SU-DHL-6 (cell line): Measurements from ENCODE around the gene CATSPERD.

Experiments used
- EZH2phosphoT487 ChIP-seq: fragments of 200-600 bp; sonication (generic), shearing (Covaris generic); conservative IDR thresholded peaks from 2 replicates; pipeline ENCODE4 v1.6.1; 2018; ENCODE audit warnings: mild to moderate bottlenecking, antibody characterized with exemption, low read length, moderate library complexity, mixed read lengths
- TF ChIP-seq, protein P1 (sequence below): fragments of 200-600 bp; sonication (generic); IDR thresholded peaks from one replicate; pipeline ENCODE4 v1.5.1; 2017; ENCODE audit warnings: antibody characterized with exemption, mild to moderate bottlenecking, low read length, moderate library complexity; ENCODE audit not compliant: insufficient read depth, poor library complexity, severe bottlenecking

GRCh38 chr19:5727453-5728050 lies 7.1 kb downstream of the CATSPERD start:
- TF ChIP-seq, protein P1, sequence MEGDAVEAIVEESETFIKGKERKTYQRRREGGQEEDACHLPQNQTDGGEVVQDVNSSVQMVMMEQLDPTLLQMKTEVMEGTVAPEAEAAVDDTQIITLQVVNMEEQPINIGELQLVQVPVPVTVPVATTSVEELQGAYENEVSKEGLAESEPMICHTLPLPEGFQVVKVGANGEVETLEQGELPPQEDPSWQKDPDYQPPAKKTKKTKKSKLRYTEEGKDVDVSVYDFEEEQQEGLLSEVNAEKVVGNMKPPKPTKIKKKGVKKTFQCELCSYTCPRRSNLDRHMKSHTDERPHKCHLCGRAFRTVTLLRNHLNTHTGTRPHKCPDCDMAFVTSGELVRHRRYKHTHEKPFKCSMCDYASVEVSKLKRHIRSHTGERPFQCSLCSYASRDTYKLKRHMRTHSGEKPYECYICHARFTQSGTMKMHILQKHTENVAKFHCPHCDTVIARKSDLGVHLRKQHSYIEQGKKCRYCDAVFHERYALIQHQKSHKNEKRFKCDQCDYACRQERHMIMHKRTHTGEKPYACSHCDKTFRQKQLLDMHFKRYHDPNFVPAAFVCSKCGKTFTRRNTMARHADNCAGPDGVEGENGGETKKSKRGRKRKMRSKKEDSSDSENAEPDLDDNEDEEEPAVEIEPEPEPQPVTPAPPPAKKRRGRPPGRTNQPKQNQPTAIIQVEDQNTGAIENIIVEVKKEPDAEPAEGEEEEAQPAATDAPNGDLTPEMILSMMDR, result no peak
- TF ChIP-seq EZH2phosphoT487, result no peak
